A673 (cell line): ENCODE data around the gene TSEN2. TPM values are rescaled to one million over a fixed set of nuclear protein-coding genes. Genes with fewer than 3 reads are reported as not detected.

Source experiments
- BruUV-seq: library from RNA; stranded (reverse); fragments of 400-500 nt; replicated peaks from 2 replicates; lab custom pipeline; 2021; lab: Mats Ljungman, UMichigan
- CTCF ChIA-PET: fragments of 300-600 bp; sonication (Branson Sonifier 250); formaldehyde crosslinking; loops from one replicate; lab custom pipeline; 2022; ENCODE audit warnings: antibody characterized with exemption; lab: Charles Lee
- POLR2A ChIA-PET: fragments of 300-600 bp; sonication (Branson Sonifier 250); formaldehyde crosslinking; loops from one replicate; lab custom pipeline; 2022; ENCODE audit warnings: antibody characterized with exemption; ENCODE audit not compliant: low non-redundant PET; lab: Charles Lee
- DNase-seq: peaks from one replicate; pipeline ENCODE4 v3.0.0-alpha.2; 2015; ENCODE audit warnings: low spot score
- H3K27ac ChIP-seq: fragments of 200-600 bp; sonication (generic); 2 replicates; pipeline ENCODE4 v1.5.1; 2016; ENCODE audit warnings: mixed run types, low read depth, mild to moderate bottlenecking, mixed read lengths, antibody characterized with exemption, low read length; ENCODE audit not compliant: poor library complexity, severe bottlenecking
- H3K27me3 ChIP-seq: fragments of 200-600 bp; sonication (generic); replicated peaks from 2 replicates; pipeline ENCODE4 v1.6.1; 2017; ENCODE audit warnings: mixed run types, low read depth, mild to moderate bottlenecking, mixed read lengths, antibody characterized with exemption, low read length; ENCODE audit not compliant: insufficient read depth, poor library complexity
- H3K36me3 ChIP-seq: fragments of 200-600 bp; sonication (generic); 2 replicates; pipeline ENCODE4 v1.6.1; 2016; ENCODE audit warnings: mixed run types, mild to moderate bottlenecking, mixed read lengths, antibody characterized with exemption, low read length; ENCODE audit not compliant: insufficient read depth, poor library complexity, severe bottlenecking
- H3K4me1 ChIP-seq: fragments of 200-600 bp; sonication (generic); 2 replicates; pipeline ENCODE4 v1.6.1; 2017; ENCODE audit warnings: mixed run types, mild to moderate bottlenecking, mixed read lengths, antibody characterized with exemption, low read length; ENCODE audit not compliant: insufficient read depth, poor library complexity, severe bottlenecking
- H3K4me3 ChIP-seq: fragments of 200-600 bp; sonication (generic); 2 replicates; pipeline ENCODE4 v1.5.1; 2016; ENCODE audit warnings: low read depth, mixed run types, mild to moderate bottlenecking, mixed read lengths, low read length; ENCODE audit not compliant: poor library complexity, severe bottlenecking
- H3K9me3 ChIP-seq: fragments of 200-600 bp; sonication (generic); 2 replicates; pipeline ENCODE4 v1.6.1; 2016; ENCODE audit warnings: mixed run types, low read depth, mild to moderate bottlenecking, mixed read lengths, antibody characterized with exemption, low read length; ENCODE audit not compliant: poor library complexity, severe bottlenecking
- CTCF ChIP-seq: fragments of 300-800, 200-600 bp; sonication (generic); conservative IDR thresholded peaks from 2 replicates; pipeline ENCODE4 v1.5.1; 2017; ENCODE audit warnings: low read depth, mild to moderate bottlenecking, antibody characterized with exemption, low read length, moderate library complexity, mixed read lengths
- EZH2 ChIP-seq: fragments of 200-600 bp; sonication (generic); IDR thresholded peaks from 2 replicates; pipeline ENCODE4 v1.6.1; 2017; ENCODE audit warnings: borderline replicate concordance, low read depth, mild to moderate bottlenecking, mixed read lengths, antibody characterized with exemption, low read length; ENCODE audit not compliant: poor library complexity, severe bottlenecking
- intact Hi-C: fragments of 100-400 bp; cut with micrococcal nuclease; formaldehyde crosslinking; loops from one replicate; pipeline ENCODE4 v1.10.0; 2022; ENCODE audit not compliant: unreplicated experiment
- total RNA-seq: library from RNA; stranded (reverse); gene quantifications from 2 replicates; pipeline ENCODE4 v1.2.3, GENCODE V29; 2021

The TSEN2 gene
- total RNA-seq, 1 experiment from 2014 or later: 34.5 TPM

- H3K36me3 ChIP-seq: no peaks in the 10 kb centered on the region
- no peaks in the 10 kb centered on the region for H3K9me3 ChIP-seq
- H3K4me1 ChIP-seq: no peaks in the 10 kb centered on the region
- intact Hi-C loops: no loop called here
- no peak for DNase-seq
- H3K27me3 ChIP-seq: no peaks in the 10 kb centered on the region
- TF ChIP-seq EZH2 (no peak), CTCF (no peak)
- POLR2A ChIA-PET: no interaction called here
- no TSS peak for BruUV-seq
- CTCF ChIA-PET: no interaction called here
- H3K27ac ChIP-seq: no peak overlapping the region
- no peak overlapping the region for H3K4me3 ChIP-seq
Observed at GRCh38 chr3:12454076-12454815, 30.0 kb upstream of the TSEN2 start.

DNA sequence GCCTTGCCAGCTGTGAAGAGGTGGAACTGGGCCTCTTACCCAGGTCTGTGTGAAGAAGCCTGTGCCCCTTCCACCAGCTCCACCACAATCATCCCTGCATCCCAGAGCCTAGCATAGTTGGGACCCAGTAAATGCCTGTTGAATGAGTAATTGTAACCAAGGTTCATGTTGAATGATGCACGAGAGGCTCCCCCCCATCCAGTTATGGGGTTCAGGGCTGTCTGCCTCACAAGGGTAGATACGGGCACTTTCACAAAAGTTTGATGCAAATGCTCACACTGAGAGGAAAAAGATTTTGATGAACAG, 29.5 kb upstream of the TSEN2 start:
- CTCF ChIA-PET: no interaction called here
- Histone ChIP-seq H3K27ac (no peak overlapping the region), H3K4me1 (no peaks in the 10 kb centered on the region), H3K36me3 (no peaks in the 10 kb centered on the region), H3K27me3 (no peaks in the 10 kb centered on the region), H3K9me3 (no peaks in the 10 kb centered on the region), H3K4me3 (no peak overlapping the region)
- POLR2A ChIA-PET: no interaction called here
- TF ChIP-seq EZH2: no peak
- TF ChIP-seq CTCF: no peak
- intact Hi-C loops: no loop called here
- BruUV-seq: no TSS peak
- no peak for DNase-seq

DNA sequence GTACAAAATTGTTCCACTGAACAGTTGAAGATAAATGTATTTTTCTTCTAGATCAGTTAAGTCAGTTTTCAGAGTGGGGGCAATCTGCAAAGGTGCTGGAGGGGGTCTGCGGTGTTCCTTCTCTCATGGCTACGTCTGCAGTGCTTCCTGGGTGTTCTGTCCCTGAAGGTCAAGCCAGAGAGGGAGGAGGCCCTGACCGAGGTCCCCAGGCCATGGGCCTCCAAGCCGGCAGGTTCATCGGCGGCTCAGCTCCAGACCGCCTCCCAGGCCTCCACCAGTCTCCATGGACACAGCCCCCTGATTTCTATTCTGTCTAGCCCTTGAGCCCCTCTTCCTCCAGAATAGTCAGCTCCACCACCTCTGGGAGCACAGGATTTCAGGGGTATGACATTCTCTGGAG, 28.5 kb upstream of the TSEN2 start:
- Histone ChIP-seq H3K4me1 (no peaks in the 10 kb centered on the region), H3K36me3 (no peaks in the 10 kb centered on the region), H3K9me3 (no peaks in the 10 kb centered on the region), H3K27me3 (no peaks in the 10 kb centered on the region), H3K4me3 (no peak overlapping the region), H3K27ac (no peak overlapping the region)
- ChIA-PET CTCF (no interaction called here), POLR2A (no interaction called here)
- no peak for TF ChIP-seq CTCF
- no peak for TF ChIP-seq EZH2
- intact Hi-C loops: no loop called here
- no peak for DNase-seq
- no TSS peak for BruUV-seq
